ENCODE data around the gene MPC2. TPM values are rescaled to one million over a fixed set of nuclear protein-coding genes. Genes with fewer than 3 reads are reported as not detected.

Gene MPC2
- total and polyA plus RNA-seq, 7 donors = 44.4 to 252 (median 64.2) TPM

- no peak for DNase-seq
- peaks cover 0 to 16% (median 2%) of the 10 kb centered on the region in 4 donors for H3K4me1 ChIP-seq
- H3K36me3 ChIP-seq = peaks cover 0 to 25% (median 4%) of the 10 kb centered on the region in 4 donors
- no peaks in the 10 kb centered on the region for H3K27me3 ChIP-seq
- intact Hi-C loops (cut with DNase I) = no loop called here
- no peaks in the 10 kb centered on the region for H3K9me3 ChIP-seq
- H3K4me3 ChIP-seq = no peak overlapping the region
- 72 to 87% methylated on average over 4 of the region's 4 CpGs for WGBS, 2 donors
- no peak for TF ChIP-seq CTCF (IDR thresholded peaks at IDR 0.05)
- TF ChIP-seq POLR2A (IDR thresholded peaks at IDR 0.05) = no peak
- no peak for TF ChIP-seq EP300 (IDR thresholded peaks at IDR 0.05)
- TF ChIP-seq POLR2AphosphoS5 (IDR thresholded peaks at IDR 0.05) = no peak
- no peak overlapping the region for H3K27ac ChIP-seq
Observed at GRCh38 chr1:167974698-167975097, 37.8 kb upstream of the MPC2 start.

DNA sequence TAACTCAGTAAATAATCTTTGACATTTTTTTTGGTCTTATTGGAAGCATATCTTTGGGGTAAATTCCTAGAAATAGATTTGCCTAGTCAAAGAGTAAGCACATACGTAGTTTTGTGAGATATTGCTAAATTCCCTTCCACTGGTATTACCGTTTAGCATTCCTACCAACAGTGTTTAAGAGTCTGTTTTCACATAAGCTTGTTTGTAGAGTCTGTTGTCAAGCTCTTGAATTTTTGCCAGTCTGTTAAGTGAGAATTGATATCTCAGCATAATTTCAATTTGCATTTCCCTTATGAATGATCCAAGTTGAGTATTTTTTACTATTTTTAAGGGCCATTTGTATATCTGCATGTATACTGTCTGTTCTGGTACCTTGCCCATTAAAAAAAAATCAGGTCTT lies 37.0 kb upstream of the MPC2 start:
- intact Hi-C loops (cut with DNase I) = no loop called here
- Histone ChIP-seq H3K27me3 (no peaks in the 10 kb centered on the region), H3K9me3 (no peaks in the 10 kb centered on the region), H3K4me1 (peaks cover 0 to 16% (median 2%) of the 10 kb centered on the region in 4 donors), H3K4me3 (no peak overlapping the region), H3K27ac (no peak overlapping the region), H3K36me3 (peaks cover 0 to 28% (median 4%) of the 10 kb centered on the region in 4 donors)
- 91 to 93% methylated on average over 2 of the region's 2 CpGs for WGBS, 2 donors
- no peak for DNase-seq
- TF ChIP-seq EP300 (IDR thresholded peaks at IDR 0.05) = no peak
- no peak for TF ChIP-seq POLR2A (IDR thresholded peaks at IDR 0.05)
- TF ChIP-seq CTCF (IDR thresholded peaks at IDR 0.05) = no peak
- TF ChIP-seq POLR2AphosphoS5 (IDR thresholded peaks at IDR 0.05) = no peak

DNA sequence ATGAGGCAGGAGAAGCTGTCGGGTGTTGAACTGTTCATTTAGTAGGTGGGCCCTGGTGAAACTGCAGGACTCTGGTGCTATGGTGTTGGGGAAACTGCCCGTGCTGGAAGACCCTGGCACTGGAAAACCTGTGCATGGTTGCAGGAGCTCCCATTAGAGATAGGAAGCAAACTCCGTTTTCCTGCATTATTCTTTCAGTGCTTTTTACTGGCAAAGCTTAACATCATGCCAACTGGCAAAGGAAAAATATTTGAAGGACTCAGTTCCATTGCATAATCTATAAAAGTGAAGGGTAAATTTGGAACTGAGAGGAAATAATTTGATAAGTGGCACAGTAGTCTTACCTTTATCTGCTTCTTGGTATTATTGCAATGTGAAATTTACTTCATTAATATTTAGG lies 31.7 kb upstream of the MPC2 start:
- intact Hi-C loops (cut with DNase I) = no loop called here
- peaks cover 0 to 26% (median 6%) of the 10 kb centered on the region in 4 donors for H3K36me3 ChIP-seq
- no peak for TF ChIP-seq POLR2AphosphoS5 (IDR thresholded peaks at IDR 0.05)
- TF ChIP-seq EP300 (IDR thresholded peaks at IDR 0.05) = no peak
- no peak for TF ChIP-seq CTCF (IDR thresholded peaks at IDR 0.05)
- no peak for TF ChIP-seq POLR2A (IDR thresholded peaks at IDR 0.05)
- 82 to 96% methylated on average over 3 of the region's 3 CpGs for WGBS, 2 donors
- no peak overlapping the region for H3K4me3 ChIP-seq
- H3K27ac ChIP-seq = no peak overlapping the region
- H3K4me1 ChIP-seq = peaks cover 0 to 24% (median 5%) of the 10 kb centered on the region in 4 donors
- no peaks in the 10 kb centered on the region for H3K9me3 ChIP-seq
- H3K27me3 ChIP-seq = no peaks in the 10 kb centered on the region
- no peak for DNase-seq

- Histone ChIP-seq H3K9me3 (no peaks in the 10 kb centered on the region), H3K36me3 (peaks cover 0 to 26% (median 6%) of the 10 kb centered on the region in 4 donors), H3K27ac (no peak overlapping the region), H3K4me3 (no peak overlapping the region), H3K4me1 (peaks cover 0 to 13% (median 3%) of the 10 kb centered on the region in 4 donors), H3K27me3 (no peaks in the 10 kb centered on the region)
- intact Hi-C loops (cut with DNase I) = no loop called here
- no peak for DNase-seq
- WGBS, 2 donors = 41 to 69% methylated on average over 4 of the region's 4 CpGs
- TF ChIP-seq POLR2AphosphoS5 (IDR thresholded peaks at IDR 0.05) (no peak), POLR2A (IDR thresholded peaks at IDR 0.05) (no peak), EP300 (IDR thresholded peaks at IDR 0.05) (no peak), CTCF (IDR thresholded peaks at IDR 0.05) (no peak)
Observed at GRCh38 chr1:167966050-167966449, 29.2 kb upstream of the MPC2 start.

DNA sequence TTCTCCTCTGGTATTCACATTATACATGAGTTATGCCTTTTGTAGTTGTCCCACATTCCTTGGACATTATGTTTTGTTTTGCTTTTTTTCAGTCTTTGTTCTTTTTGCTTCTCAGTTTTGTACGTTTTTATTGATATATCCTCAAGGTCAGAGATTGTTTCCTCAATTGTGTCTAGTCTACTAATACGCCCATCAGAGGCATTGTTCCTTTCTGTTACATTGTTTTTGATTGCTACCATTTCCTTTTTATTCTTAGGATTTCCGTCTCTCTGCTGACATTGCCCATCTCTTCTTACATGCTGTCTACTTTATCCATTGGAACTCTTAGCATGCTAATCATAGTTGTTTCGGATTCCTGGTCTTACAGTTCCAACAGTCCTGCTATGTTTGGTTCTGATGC lies 27.8 kb upstream of the MPC2 start:
- TF ChIP-seq EP300 (IDR thresholded peaks at IDR 0.05) (no peak), CTCF (IDR thresholded peaks at IDR 0.05) (no peak), POLR2AphosphoS5 (IDR thresholded peaks at IDR 0.05) (no peak), POLR2A (IDR thresholded peaks at IDR 0.05) (no peak)
- H3K9me3 ChIP-seq = no peaks in the 10 kb centered on the region
- H3K36me3 ChIP-seq = peaks cover 0 to 25% (median 6%) of the 10 kb centered on the region in 4 donors
- no peaks in the 10 kb centered on the region for H3K27me3 ChIP-seq
- DNase-seq = no peak
- no peak overlapping the region for H3K4me3 ChIP-seq
- 75 to 87% methylated on average over 4 of the region's 4 CpGs for WGBS, 2 donors
- no peak overlapping the region for H3K27ac ChIP-seq
- H3K4me1 ChIP-seq = peaks cover 0 to 13% (median 3%) of the 10 kb centered on the region in 4 donors
- intact Hi-C loops (cut with DNase I) = no loop called here
